M059J (cell line): ENCODE data around the gene MT1A. TPM values are rescaled to one million over a fixed set of nuclear protein-coding genes. Genes with fewer than 3 reads are reported as not detected.
A peak's percentile ranks its signal among the peaks of the same experiment; 100 is the strongest.

Experiments used
- DNase-seq: peaks from one replicate; pipeline ENCODE4 v3.0.0-alpha.2; 2012; ENCODE audit warnings: low read depth
- total RNA-seq: library from RNA; depleted of rRNA; stranded (reverse); fragments of >200 nt; shearing (Covaris generic); gene quantifications from 2 replicates; pipeline ENCODE4 v1.2.3, GENCODE V29; 2014; rRNA removed

MT1A gene
- 9.6 TPM in 1 of 2 replicates, not detected in the other for total RNA-seq

DNA sequence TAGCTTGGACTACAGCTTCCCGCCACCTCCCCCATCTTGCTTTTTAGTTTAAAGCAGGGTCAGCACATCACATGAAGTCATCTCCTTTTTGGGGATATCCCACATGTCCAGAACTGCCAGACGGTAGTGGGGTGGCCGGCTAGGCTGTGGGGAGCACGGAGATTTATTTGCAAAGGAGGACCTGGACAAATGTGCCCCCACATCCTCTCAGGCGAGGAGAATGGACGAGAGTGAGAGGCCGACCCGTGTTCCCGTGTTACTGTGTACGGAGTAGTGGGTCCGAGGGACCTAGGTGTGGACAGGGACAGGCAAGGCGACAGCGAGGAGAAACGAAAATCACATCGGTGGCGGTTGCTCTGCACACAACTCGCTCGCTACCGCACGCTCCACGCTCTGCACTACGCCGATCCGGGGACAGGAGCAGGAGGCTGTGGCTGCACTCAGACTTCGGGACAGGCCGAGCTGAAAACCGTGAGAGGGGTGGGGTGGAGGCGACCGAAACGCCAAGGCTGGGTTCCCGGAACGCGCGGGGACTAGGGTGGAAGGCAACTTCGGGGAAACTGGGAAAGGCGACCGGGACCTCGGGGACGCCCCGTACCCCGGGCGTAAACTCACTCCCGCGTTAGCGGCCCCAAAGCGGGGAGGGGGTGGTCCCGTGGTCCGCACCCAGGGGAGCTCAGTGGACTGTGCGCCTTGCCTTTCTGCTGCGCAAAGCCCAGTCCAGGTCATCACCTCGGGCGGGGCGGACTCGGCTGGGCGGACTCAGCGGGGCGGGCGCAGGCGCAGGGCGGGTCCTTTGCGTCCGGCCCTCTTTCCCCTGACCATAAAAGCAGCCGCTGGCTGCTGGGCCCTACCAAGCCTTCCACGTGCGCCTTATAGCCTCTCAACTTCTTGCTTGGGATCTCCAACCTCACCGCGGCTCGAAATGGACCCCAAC, at the start of gene MT1A:
TSS of gene MT1A (plus strand) at position 853 of the 937 bp plus-strand sequence. CDS start at position 926, 73 bp downstream.
- peak; percentile 44 for DNase-seq

GRCh38 chr16:56588781-56589140, 49.7 kb upstream of the MT1A start:
- DNase-seq: no peak

GRCh38 chr16:56589141-56590039, 49.1 kb upstream of the MT1A start, which contains the start of gene MT3:
Gene MT3 (plus strand): TSS chr16:56589528. CDS start chr16:56589591, 63 bp downstream.
- peak; percentile 49 for DNase-seq

GRCh38 chr16:56591377-56592060, 46.9 kb upstream of the MT1A start:
- no peak for DNase-seq

- no peak for DNase-seq
Observed at GRCh38 chr16:56593573-56594291, 44.7 kb upstream of the MT1A start.

GRCh38 chr16:56594292-56594619, 44.2 kb upstream of the MT1A start:
- no peak for DNase-seq

DNA sequence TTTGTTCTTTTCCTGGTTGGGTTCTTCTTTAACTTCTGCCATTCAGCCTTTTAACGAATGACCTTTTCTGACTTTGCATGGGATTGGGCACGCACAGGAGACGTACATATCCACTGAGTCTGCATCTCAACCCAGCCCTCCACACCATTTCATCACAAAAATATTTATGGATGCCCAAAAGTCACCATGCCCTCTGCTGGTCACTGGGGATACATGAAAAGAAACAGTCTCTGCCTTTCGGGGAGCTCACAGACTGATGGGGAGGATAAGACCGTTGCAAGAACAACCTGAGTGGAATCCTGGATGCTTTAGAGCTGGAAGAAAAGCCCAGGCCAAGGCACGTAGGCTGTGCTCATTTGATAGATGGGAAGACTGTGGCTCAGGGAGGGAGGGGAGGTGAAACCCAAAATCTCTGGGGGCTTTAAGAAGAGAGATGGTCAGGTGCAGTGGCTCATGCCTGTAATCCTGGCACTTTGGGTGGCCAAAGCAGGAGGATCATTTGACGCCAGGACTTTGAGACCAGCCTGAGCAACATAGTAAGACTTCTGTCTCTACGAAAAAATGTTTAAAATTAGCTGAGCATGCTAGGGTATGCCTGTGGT, 38.0 kb upstream of the MT1A start:
- peak; percentile 72 for DNase-seq

DNA sequence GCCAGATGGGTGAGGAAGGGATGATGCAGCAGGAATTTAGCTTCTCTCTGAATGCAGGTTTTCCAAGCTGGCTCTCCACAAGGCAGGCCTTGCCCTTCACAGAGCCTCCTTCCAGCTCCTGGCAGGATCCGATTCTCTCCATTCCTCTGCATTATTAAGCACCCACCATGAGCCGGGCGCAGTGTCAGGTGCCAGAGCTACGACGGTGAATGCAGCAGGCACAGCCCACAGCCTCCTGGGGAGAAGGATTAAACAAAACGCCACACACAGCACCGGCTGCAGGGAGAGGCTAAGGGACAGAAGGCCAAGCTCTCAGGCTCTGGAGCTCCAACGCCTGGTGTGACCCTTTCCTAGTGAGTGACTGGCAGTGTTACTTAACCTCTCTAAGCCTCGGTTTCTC, 37.1 kb upstream of the MT1A start:
- no peak for DNase-seq

GRCh38 chr16:56603589-56603988, 34.9 kb upstream of the MT1A start:
- DNase-seq: peak; percentile 75

DNA sequence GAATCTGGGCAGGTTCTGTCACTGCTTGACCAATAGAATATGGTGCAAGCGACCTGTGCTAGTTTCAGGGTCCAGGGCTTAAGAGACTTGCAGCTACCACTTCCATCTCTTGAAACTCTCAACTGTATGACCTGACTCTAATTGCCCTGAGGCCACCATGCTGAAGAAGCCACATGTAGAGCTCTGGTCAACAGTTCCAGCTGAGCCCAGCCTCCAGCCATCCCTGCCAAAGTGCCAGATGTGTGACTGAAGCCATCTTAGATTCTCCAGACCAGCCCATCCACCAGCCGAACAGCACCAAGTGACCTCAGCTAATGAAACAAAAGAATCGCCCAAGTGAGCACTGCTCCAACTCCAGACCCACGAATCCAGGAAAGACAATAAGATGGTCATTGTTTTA, 33.5 kb upstream of the MT1A start:
- peak; percentile 54 for DNase-seq

- DNase-seq: no peak
Observed at GRCh38 chr16:56605475-56605874, 33.0 kb upstream of the MT1A start.

DNA sequence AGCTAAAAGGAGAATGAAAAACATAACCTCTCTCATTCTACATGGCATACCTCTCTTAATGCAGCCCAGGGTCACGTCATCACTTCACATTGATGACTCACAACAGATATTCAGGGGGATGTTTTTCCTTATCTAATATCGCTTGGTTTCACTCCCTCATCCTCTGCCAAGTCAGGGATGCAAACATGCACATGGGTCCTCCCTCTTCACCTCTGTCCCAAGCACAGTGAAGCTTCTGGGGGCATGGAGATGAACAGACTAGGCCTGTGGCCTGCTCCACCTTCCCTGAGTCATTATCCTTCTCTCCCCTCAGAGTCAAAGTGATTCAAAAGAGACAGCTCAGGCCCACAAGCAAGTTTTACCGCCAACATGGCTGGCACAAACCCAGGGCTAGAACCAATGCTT, 32.4 kb upstream of the MT1A start:
- DNase-seq: peak; percentile 94

DNA sequence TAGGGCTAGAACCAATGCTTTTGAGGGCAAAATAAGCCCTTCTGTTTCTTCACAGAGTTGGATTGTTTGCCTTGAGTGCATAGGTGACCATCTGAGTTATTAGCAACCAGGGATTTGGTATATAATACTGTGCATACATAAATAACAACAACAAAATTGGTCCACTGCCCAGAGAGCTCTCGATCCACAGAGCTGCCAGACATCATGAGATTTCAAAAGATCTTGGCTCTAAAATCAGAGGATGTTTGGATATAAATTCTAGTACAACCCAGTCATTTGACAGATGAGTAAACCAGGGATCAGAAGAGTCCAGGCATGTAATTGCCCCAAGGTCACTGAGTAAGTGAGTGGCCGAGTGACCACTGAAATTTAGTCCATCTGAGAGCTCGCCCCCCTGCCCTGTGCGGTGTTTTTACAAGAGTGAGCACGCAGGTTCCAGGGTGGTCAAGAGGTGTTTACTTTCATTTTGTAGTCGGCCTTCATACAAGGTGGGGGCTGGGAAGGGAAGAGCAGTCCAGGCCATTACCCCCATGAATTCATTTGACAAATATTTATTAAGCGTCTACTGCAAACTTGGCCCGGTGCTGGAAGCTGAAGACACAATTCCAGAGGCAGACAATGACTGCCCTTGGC, 31.9 kb upstream of the MT1A start:
- peak; percentile 99 for DNase-seq

GRCh38 chr16:56607109-56607618, 31.3 kb upstream of the MT1A start:
- DNase-seq: peak; percentile 100

- DNase-seq: no peak
Observed at GRCh38 chr16:56607675-56608042, 30.8 kb upstream of the MT1A start.

GRCh38 chr16:56608043-56608875, 30.2 kb upstream of the MT1A start, which contains the start of gene MT2A:
Gene MT2A (plus strand): TSS chr16:56608584. CDS start chr16:56608656, 72 bp downstream.
- DNase-seq: peak; percentile 97

DNA sequence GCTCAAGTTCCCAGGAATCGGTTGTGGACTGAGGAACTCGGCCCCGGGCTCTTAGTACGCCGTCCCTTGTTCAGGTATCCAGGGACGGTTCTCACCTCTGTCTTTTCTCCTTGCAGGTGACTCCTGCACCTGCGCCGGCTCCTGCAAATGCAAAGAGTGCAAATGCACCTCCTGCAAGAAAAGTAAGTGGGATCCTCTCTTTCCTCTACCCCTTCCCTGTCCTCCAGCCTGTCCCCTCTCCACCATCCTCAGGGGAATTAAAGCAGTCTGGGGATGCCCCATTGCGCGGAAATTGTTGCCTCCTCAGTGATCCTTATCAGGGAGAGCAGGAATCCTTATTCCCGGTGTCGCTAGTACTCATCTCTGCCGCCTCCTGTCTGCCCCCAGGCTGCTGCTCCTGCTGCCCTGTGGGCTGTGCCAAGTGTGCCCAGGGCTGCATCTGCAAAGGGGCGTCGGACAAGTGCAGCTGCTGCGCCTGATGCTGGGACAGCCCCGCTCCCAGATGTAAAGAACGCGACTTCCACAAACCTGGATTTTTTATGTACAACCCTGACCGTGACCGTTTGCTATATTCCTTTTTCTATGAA, 29.5 kb upstream of the MT1A start:
- DNase-seq: peak; percentile 53

- DNase-seq: peak; percentile 95
Observed at GRCh38 chr16:56609463-56609921, 29.0 kb upstream of the MT1A start.
